HEK293 (cell line): ENCODE results near the gene EIF4B.

Experiments
- CTCF ChIA-PET: fragments of 350-600 bp; formaldehyde crosslinking; extraction: SDS; loops from one replicate; lab custom pipeline; 2021; ENCODE audit warnings: antibody characterized with exemption; lab: Yijun Ruan, JAX
- POLR2A ChIA-PET: fragments of 300-600 bp; formaldehyde crosslinking; extraction: SDS; loops from one replicate; lab custom pipeline; 2020; ENCODE audit warnings: antibody characterized with exemption, inconsistent platforms; lab: Yijun Ruan, JAX
- H3K27ac ChIP-seq: fragments of 200-500 bp; sonication (Bioruptor generic); 2 replicates; pipeline ENCODE4 v1.5.1; 2014; ENCODE audit warnings: low read depth, low read length, control low read depth, inconsistent platforms; ENCODE audit errors: extremely low read depth
- H3K36me3 ChIP-seq, 2 experiments: fragments of 200-500 bp in 1 of 2; sonication (Bioruptor generic) in 1 of 2; 1 replicate in 1 of 2; 2 replicates in 1 of 2; pipeline ENCODE4 v1.5.1; 2014 to 2017; ENCODE audit warnings: inconsistent platforms in 2 of 2, low read length in 2 of 2; ENCODE audit not compliant: control insufficient read depth in 2 of 2, insufficient read depth in 1 of 2
- H3K4me1 ChIP-seq: fragments of 200-500 bp; sonication (Bioruptor generic); 2 replicates; pipeline ENCODE4 v1.5.1; 2014; ENCODE audit warnings: mild to moderate bottlenecking, low read length, inconsistent platforms; ENCODE audit not compliant: control insufficient read depth, insufficient read depth
- H3K4me3 ChIP-seq: 2 replicates; pipeline ENCODE4 v1.5.1; 2011; ENCODE audit warnings: low read depth, mild to moderate bottlenecking, control low read depth, low read length, moderate library complexity
- H3K9me3 ChIP-seq: fragments of 200-500 bp; sonication (Bioruptor generic); 2 replicates; pipeline ENCODE4 v1.5.1; 2014; ENCODE audit warnings: low read depth, low read length, inconsistent platforms; ENCODE audit not compliant: control insufficient read depth, insufficient read depth
- EGR2 ChIP-seq: fragments of 450-650 bp; formaldehyde crosslinking; IDR thresholded peaks from 2 replicates; pipeline ENCODE4 v1.5.1; 2016; ENCODE audit warnings: low read depth, missing biosample characterization, missing genetic modification characterization
- IKZF3 ChIP-seq: fragments of 450-650 bp; IDR thresholded peaks from 2 replicates; pipeline ENCODE4 v1.5.0; 2018; ENCODE audit warnings: missing biosample characterization, mild to moderate bottlenecking, missing genetic modification characterization, moderate library complexity
- KLF10 ChIP-seq: fragments of 450-650 bp; IDR thresholded peaks from 2 replicates; pipeline ENCODE4 v1.5.1; 2018; ENCODE audit warnings: missing biosample characterization, mild to moderate bottlenecking, missing genetic modification characterization
- REPIN1 ChIP-seq: fragments of 450-650 bp; formaldehyde crosslinking; IDR thresholded peaks from 2 replicates; pipeline ENCODE4 v1.5.1; 2017; ENCODE audit warnings: missing biosample characterization, missing genetic modification characterization, low read depth
- SCRT1 ChIP-seq: fragments of 450-650 bp; formaldehyde crosslinking; IDR thresholded peaks from 2 replicates; pipeline ENCODE4 v1.5.1; 2016; ENCODE audit warnings: missing biosample characterization, missing genetic modification characterization, borderline replicate concordance
- SCRT2 ChIP-seq: fragments of 450-650 bp; formaldehyde crosslinking; IDR thresholded peaks from 2 replicates; pipeline ENCODE4 v1.5.1; 2016; ENCODE audit warnings: missing biosample characterization, missing genetic modification characterization
- WT1 ChIP-seq: fragments of 450-650 bp; formaldehyde crosslinking; IDR thresholded peaks from 2 replicates; pipeline ENCODE4 v1.5.1; 2016; ENCODE audit warnings: missing biosample characterization, missing genetic modification characterization
- ZBTB21 ChIP-seq: fragments of 450-650 bp; formaldehyde crosslinking; IDR thresholded peaks from 2 replicates; pipeline ENCODE4 v1.5.1; 2017; ENCODE audit warnings: missing biosample characterization, missing genetic modification characterization
- ZFHX2 ChIP-seq: fragments of 450-650 bp; formaldehyde crosslinking; conservative IDR thresholded peaks from 2 replicates; pipeline ENCODE4 v1.5.1; 2016; ENCODE audit warnings: missing biosample characterization, missing genetic modification characterization
- ZNF335 ChIP-seq: fragments of 450-650 bp; formaldehyde crosslinking; conservative IDR thresholded peaks from 2 replicates; pipeline ENCODE4 v1.5.1; 2016; ENCODE audit warnings: missing biosample characterization, missing genetic modification characterization
- ZNF350 ChIP-seq: fragments of 450-650 bp; formaldehyde crosslinking; IDR thresholded peaks from 2 replicates; pipeline ENCODE4 v1.5.0; 2017; ENCODE audit warnings: missing biosample characterization, mild to moderate bottlenecking, missing genetic modification characterization
- ZNF366 ChIP-seq: fragments of 450-650 bp; formaldehyde crosslinking; conservative IDR thresholded peaks from 2 replicates; pipeline ENCODE4 v1.5.1; 2016; ENCODE audit warnings: missing biosample characterization, missing genetic modification characterization
- ZNF433 ChIP-seq: fragments of 450-650 bp; formaldehyde crosslinking; IDR thresholded peaks from 2 replicates; pipeline ENCODE4 v1.5.1; 2016; ENCODE audit warnings: missing biosample characterization, missing genetic modification characterization, low read depth
- ZNF510 ChIP-seq: fragments of 450-650 bp; formaldehyde crosslinking; IDR thresholded peaks from 2 replicates; pipeline ENCODE4 v1.5.1; 2018; ENCODE audit warnings: mild to moderate bottlenecking, missing genetic modification characterization, missing biosample characterization; ENCODE audit not compliant: insufficient replicate concordance
- ZNF514 ChIP-seq: fragments of 450-650 bp; formaldehyde crosslinking; IDR thresholded peaks from 2 replicates; pipeline ENCODE4 v1.5.1; 2016; ENCODE audit warnings: missing biosample characterization, missing genetic modification characterization
- ZNF530 ChIP-seq: fragments of 450-650 bp; formaldehyde crosslinking; IDR thresholded peaks from 2 replicates; pipeline ENCODE4 v1.5.1; 2016; ENCODE audit warnings: low read depth, missing biosample characterization, missing genetic modification characterization
- ZNF621 ChIP-seq: fragments of 450-650 bp; formaldehyde crosslinking; IDR thresholded peaks from 2 replicates; pipeline ENCODE4 v1.5.1; 2017; ENCODE audit warnings: missing biosample characterization, missing genetic modification characterization
- ZNF654 ChIP-seq: fragments of 450-650 bp; formaldehyde crosslinking; IDR thresholded peaks from 2 replicates; pipeline ENCODE4 v1.5.1; 2016; ENCODE audit warnings: low read depth, missing biosample characterization, missing genetic modification characterization
- ZSCAN16 ChIP-seq: fragments of 450-650 bp; formaldehyde crosslinking; IDR thresholded peaks from 2 replicates; pipeline ENCODE4 v1.5.1; 2016; ENCODE audit warnings: missing biosample characterization, missing genetic modification characterization
- TF ChIP-seq, protein P1 (sequence below): sonication (generic); formaldehyde crosslinking; IDR thresholded peaks from 2 replicates; pipeline ENCODE4 v1.8.1; 2022; ENCODE audit warnings: mild to moderate bottlenecking, moderate library complexity, missing genetic modification reagents
- TF ChIP-seq, protein P2 (sequence below): fragments of 450-650 bp; formaldehyde crosslinking; IDR thresholded peaks from 2 replicates; pipeline ENCODE4 v1.5.1; 2016; ENCODE audit warnings: missing biosample characterization, missing genetic modification characterization
- TF ChIP-seq, protein P3 (sequence below): fragments of 450-650 bp; formaldehyde crosslinking; IDR thresholded peaks from 2 replicates; pipeline ENCODE4 v1.5.1; 2016; ENCODE audit warnings: missing biosample characterization, missing genetic modification characterization
- TF ChIP-seq, protein P4 (sequence below): fragments of 450-650 bp; formaldehyde crosslinking; IDR thresholded peaks from 2 replicates; pipeline ENCODE4 v1.5.1; 2017; ENCODE audit warnings: missing biosample characterization, mild to moderate bottlenecking, missing genetic modification characterization, moderate library complexity
- TF ChIP-seq, protein P5 (sequence below): fragments of 450-650 bp; formaldehyde crosslinking; IDR thresholded peaks from 2 replicates; pipeline ENCODE4 v1.5.1; 2017; ENCODE audit warnings: missing biosample characterization, missing genetic modification characterization

The EIF4B gene

DNA sequence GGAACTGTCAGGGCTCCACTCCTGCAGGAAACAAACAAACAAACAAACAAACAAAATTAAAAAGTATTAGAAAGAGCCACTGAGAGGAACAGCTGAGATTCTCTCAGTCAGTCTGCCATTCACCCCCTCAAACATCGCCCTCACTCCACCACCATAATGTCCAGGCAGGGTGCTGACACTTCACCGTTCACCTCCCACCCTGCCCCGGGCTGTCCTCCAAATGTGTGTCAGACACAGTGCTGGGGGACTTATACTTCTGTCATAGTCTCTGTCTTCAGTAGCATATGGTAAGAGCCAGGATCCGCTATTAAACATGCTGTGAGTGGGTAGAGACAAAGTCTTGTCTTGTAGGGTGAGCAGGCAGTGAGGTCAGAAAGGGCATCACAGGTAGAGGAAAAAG lies 29.1 kb upstream of the EIF4B start:
- POLR2A ChIA-PET, result interaction anchor here (0.6 to 5.1 kb wide), 7 partner anchors 21 to 104 kb away, joined by 3 to 115 read pairs (median 4); partner anchors contain the start of gene KRT8
- CTCF ChIA-PET, result interaction anchor here (0.6 to 21.2 kb wide), 8 partner anchors 76 to 837 kb away, joined by 3 to 835 read pairs (median 4); partner anchors contain the start of gene KRT8

DNA sequence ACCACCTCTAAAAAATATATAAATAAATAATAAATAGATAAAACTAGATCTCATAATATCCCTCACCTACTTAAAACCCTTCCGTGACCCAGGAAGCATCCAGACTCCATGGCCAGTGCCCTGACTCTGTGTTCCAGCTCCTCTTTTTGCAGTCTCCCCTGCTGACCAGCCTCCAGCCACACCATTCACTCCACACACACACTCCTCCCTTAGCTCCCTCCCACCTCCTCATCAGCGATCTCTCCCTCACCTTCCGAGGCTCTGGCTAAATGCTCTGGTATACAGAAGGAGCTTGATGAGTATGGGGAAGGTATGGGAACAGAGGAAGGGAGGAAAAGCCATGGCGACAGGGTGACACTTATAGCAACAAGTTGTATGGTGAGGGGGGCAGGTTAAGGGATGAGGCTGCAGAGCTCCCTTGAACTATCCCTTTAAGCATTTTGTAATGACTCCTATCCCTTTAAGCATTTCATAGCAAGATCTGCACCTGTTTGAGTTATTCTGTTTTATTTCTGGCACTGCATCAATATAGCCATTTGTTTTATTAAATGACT lies 26.1 kb upstream of the EIF4B start:
- no peak for TF ChIP-seq ZNF510 (tag by site-specific recombination)
- TF ChIP-seq ZFHX2 (tag by site-specific recombination), result 0 out of 2 replicates have a peak, but pooled peaks have one; percentile 6
- TF ChIP-seq ZNF621 (tag by site-specific recombination), result no peak
- peak; percentile 77 for TF ChIP-seq SCRT2 (tag by site-specific recombination)
- TF ChIP-seq SCRT1 (tag by site-specific recombination), result peak; percentile 89
- peak; percentile 24; the same call in 1 of the 2 replicates for TF ChIP-seq EGR2
- Histone ChIP-seq H3K4me3 (no peak overlapping the region), H3K36me3 (no peaks in the 10 kb centered on the region), H3K27ac (no peak overlapping the region), H3K4me1 (no peaks in the 10 kb centered on the region; the same call in 1 of the 2 replicates), H3K9me3 (no peaks in the 10 kb centered on the region)
- POLR2A ChIA-PET, result interaction anchor here (0.6 to 5.1 kb wide), 11 partner anchors 26 to 459 kb away, joined by 3 to 115 read pairs (median 5); partner anchors contain the start of genes EIF4B and KRT8
- CTCF ChIA-PET, result interaction anchor here (0.6 to 21.2 kb wide), 61 partner anchors 9 to 1760 kb away, joined by 3 to 835 read pairs (median 5); partner anchors contain the start of genes EIF4B, KRT1, KRT8 and KRT86

More for the DNA sequence above, 29.1 kb upstream of the EIF4B start:
- H3K4me1 ChIP-seq, result no peaks in the 10 kb centered on the region; the same call in 1 of the 2 replicates
- H3K27ac ChIP-seq, result no peak overlapping the region
- no peak overlapping the region for H3K4me3 ChIP-seq
- no peaks in the 10 kb centered on the region for H3K9me3 ChIP-seq
- H3K36me3 ChIP-seq, result no peaks in the 10 kb centered on the region
- TF ChIP-seq REPIN1 (tag by site-specific recombination), result no peak
- TF ChIP-seq, protein P1, sequence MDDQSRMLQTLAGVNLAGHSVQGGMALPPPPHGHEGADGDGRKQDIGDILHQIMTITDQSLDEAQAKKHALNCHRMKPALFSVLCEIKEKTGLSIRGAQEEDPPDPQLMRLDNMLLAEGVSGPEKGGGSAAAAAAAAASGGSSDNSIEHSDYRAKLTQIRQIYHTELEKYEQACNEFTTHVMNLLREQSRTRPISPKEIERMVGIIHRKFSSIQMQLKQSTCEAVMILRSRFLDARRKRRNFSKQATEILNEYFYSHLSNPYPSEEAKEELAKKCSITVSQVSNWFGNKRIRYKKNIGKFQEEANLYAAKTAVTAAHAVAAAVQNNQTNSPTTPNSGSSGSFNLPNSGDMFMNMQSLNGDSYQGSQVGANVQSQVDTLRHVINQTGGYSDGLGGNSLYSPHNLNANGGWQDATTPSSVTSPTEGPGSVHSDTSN (CRISPR knock-in tag), result no peak
- no peak for TF ChIP-seq ZNF350 (tag by site-specific recombination)
- TF ChIP-seq IKZF3 (tag by site-specific recombination), result no peak
- TF ChIP-seq ZSCAN16 (tag by site-specific recombination), result no peak
- no peak for TF ChIP-seq ZNF366
- TF ChIP-seq ZNF335, result no peak
- no peak for TF ChIP-seq ZNF514 (tag by site-specific recombination)
- TF ChIP-seq, protein P2, sequence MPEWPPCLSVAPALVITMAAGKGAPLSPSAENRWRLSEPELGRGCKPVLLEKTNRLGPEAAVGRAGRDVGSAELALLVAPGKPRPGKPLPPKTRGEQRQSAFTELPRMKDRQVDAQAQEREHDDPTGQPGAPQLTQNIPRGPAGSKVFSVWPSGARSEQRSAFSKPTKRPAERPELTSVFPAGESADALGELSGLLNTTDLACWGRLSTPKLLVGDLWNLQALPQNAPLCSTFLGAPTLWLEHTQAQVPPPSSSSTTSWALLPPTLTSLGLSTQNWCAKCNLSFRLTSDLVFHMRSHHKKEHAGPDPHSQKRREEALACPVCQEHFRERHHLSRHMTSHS, result no peak
- no peak for TF ChIP-seq ZNF433 (tag by site-specific recombination)
- TF ChIP-seq ZBTB21, result no peak
- TF ChIP-seq, protein P3, sequence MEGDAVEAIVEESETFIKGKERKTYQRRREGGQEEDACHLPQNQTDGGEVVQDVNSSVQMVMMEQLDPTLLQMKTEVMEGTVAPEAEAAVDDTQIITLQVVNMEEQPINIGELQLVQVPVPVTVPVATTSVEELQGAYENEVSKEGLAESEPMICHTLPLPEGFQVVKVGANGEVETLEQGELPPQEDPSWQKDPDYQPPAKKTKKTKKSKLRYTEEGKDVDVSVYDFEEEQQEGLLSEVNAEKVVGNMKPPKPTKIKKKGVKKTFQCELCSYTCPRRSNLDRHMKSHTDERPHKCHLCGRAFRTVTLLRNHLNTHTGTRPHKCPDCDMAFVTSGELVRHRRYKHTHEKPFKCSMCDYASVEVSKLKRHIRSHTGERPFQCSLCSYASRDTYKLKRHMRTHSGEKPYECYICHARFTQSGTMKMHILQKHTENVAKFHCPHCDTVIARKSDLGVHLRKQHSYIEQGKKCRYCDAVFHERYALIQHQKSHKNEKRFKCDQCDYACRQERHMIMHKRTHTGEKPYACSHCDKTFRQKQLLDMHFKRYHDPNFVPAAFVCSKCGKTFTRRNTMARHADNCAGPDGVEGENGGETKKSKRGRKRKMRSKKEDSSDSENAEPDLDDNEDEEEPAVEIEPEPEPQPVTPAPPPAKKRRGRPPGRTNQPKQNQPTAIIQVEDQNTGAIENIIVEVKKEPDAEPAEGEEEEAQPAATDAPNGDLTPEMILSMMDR (tag by site-specific recombination), result no peak
- TF ChIP-seq WT1 (tag by site-specific recombination), result no peak
- TF ChIP-seq, protein P4, sequence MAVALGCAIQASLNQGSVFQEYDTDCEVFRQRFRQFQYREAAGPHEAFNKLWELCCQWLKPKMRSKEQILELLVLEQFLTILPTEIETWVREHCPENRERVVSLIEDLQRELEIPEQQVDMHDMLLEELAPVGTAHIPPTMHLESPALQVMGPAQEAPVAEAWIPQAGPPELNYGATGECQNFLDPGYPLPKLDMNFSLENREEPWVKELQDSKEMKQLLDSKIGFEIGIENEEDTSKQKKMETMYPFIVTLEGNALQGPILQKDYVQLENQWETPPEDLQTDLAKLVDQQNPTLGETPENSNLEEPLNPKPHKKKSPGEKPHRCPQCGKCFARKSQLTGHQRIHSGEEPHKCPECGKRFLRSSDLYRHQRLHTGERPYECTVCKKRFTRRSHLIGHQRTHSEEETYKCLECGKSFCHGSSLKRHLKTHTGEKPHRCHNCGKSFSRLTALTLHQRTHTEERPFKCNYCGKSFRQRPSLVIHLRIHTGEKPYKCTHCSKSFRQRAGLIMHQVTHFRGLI, result no peak
- no peak for TF ChIP-seq KLF10 (tag by site-specific recombination)
- TF ChIP-seq, protein P5, sequence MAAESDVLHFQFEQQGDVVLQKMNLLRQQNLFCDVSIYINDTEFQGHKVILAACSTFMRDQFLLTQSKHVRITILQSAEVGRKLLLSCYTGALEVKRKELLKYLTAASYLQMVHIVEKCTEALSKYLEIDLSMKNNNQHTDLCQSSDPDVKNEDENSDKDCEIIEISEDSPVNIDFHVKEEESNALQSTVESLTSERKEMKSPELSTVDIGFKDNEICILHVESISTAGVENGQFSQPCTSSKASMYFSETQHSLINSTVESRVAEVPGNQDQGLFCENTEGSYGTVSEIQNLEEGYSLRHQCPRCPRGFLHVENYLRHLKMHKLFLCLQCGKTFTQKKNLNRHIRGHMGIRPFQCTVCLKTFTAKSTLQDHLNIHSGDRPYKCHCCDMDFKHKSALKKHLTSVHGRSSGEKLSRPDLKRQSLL (tag by site-specific recombination), result no peak
- no peak for TF ChIP-seq ZNF530 (tag by site-specific recombination)
- no peak for TF ChIP-seq ZFHX2 (tag by site-specific recombination)
- no peak for TF ChIP-seq ZNF654 (tag by site-specific recombination)
